HG02981 (cell line): ENCODE data around the gene DOLPP1.

Source experiments
- ATAC-seq: cut with Tn5 transposase; IDR thresholded peaks from one replicate; pipeline ENCODE4 v1.9.1; 2021; ENCODE audit warnings: mild to moderate bottlenecking, moderate library complexity; ENCODE audit not compliant: unreplicated experiment

The DOLPP1 gene

DNA sequence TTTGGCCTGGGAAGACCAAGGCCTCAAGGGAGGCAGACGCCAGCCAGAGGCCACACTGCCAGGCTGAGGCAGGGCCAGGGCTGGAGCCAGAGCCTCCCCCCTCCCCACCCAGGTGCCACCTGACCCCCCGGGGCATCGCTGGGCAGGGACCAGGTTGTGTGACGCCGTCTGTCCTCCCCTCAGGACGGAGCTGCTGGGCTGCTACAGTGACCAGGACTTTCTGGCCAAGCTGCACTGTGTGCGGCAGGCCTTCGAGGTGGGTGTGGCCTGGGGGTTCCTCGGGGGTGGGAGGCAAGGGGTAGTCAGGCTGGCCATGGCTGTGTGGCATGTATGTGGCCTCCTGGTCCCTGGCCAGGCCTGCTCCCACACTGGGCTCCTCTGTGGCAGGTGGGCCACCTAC is 17.9 kb upstream of the DOLPP1 start:
- no peak for ATAC-seq

DNA sequence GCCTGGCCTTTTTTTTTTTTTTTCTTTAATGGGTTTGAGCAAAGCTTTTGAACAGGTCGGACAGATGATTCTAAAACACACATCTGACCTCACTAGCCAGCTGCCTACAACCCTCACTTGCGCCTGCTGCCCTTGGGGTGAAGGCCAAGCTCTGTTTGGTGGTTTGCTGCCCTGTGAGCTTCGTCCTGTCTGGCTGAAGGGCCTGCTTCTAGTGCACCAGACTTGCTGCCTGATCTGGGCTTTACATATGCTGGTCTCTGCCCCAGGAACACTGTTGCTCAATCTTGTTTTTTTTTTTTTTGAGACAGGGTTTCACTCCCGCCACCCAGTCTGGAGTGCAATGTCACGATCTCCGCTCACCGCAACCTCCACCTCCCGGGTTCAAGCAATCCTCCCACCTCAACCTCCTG is 16.4 kb upstream of the DOLPP1 start:
- no peak for ATAC-seq

GRCh38 chr9:129068110-129068509 is 12.8 kb upstream of the DOLPP1 start:
- no peak for ATAC-seq

- ATAC-seq, result peak; percentile 82
Observed at GRCh38 chr9:129068990-129069861, 11.7 kb upstream of the DOLPP1 start.

- no peak for ATAC-seq
Observed at GRCh38 chr9:129069862-129070641, 10.9 kb upstream of the DOLPP1 start.

GRCh38 chr9:129070696-129071525 is 10.0 kb upstream of the DOLPP1 start:
- no peak for ATAC-seq

DNA sequence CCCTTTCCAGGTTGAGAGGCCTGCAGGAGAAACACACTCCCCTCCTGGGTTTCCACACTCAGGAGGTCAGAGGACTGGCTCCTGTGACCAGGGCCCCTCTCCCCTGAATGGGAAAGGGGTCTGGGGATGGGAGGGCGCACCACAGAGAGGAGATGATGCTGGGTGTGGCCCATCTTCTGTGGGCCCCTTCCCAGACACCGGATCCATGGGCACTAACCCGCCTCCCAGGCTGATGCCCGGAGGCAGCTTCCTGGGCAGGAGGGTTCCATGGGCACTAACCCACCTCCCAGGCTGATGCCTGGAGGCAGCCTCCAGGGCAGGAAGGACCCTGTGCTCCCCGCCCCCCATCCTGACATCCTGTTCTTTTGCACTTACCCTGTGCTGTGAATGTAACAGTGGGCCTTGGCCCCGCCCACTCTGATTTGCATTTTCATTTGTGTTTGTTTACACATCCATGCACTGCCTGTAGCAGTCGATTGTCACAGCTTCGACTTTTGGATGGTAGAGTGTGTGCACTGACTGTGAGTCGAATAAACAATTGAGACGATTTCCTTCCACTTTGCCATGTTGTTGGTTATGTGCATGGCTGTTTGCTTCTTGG is 9.3 kb upstream of the DOLPP1 start:
- no peak for ATAC-seq

- no peak for ATAC-seq
Observed at GRCh38 chr9:129072171-129072570, 8.7 kb upstream of the DOLPP1 start.

DNA sequence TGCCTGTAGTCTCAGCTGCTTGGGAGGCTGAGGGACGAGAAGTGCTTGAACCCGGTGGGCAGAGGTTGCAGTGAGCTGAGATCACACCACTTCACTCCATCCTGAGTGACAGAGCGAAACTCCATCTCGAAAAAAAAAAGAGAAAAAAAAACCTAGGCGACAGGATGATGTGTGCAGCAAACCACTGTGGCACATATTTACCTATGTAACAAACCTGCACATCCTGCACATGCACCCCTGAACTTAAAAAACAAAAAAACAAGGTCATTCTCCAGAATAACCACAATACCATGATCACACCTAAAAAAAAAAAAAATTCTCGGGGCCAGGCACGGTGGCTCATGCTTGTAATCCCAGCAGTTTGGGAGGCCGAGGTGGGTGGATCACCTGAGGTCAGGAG is 7.5 kb upstream of the DOLPP1 start:
- no peak for ATAC-seq

DNA sequence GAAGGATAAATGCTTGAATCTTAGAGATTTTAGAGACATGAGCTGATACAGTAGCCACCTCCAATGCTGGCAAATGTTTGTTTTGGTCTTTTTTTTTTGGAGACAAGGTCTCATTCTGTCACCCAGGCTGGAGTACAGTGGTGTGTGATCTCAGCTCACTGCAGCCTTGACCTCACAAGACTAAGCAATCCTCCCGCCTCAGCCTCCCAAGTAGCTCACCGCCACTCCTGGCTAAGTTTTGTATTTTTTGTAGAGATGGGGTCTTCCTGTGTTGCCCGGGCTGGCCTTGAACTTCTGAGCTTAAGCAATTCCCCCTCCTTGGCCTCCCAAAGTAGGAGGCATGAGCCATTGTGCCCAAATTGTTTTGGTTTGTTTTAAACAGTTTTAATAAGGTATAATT is 6.8 kb upstream of the DOLPP1 start:
- no peak for ATAC-seq

GRCh38 chr9:129075996-129076639 is 4.8 kb upstream of the DOLPP1 start:
- ATAC-seq, result no peak

DNA sequence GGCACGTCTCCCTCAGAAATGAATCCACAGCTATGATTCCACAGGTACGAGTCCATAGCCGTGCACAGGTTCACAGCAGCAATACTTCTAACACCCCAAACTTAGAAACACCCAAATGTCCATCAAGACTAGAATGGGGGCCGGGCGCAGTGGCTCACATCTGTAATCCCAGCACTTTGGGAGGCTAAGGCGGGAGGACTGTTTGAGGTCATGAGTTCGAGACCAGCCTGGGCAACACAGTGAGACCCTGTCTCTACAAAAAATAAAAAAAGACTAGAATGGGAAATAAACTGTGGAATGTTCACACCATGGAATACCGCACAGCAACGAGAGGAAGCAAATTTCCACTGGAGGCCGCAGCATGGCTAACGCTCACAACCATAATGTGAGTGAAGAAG is 4.3 kb upstream of the DOLPP1 start:
- no peak for ATAC-seq

DNA sequence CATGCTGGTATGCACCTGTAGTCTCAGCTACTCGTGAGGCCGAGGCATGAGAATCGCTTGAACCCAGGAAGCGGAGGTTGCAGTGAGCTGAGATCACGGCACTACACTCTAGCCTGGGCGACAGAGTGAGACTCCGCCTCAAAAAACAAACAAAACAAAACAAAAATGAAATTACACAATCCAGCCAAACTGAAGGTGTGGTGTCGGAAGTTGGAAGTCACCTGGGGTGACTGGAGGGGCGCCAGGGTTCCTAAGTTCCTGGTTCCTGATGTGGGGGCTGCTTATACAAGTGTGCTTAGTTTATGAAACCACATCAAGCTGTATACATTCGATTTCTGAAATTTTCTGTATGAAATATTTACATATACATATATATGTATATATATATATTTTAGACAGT is 3.7 kb upstream of the DOLPP1 start:
- no peak for ATAC-seq

DNA sequence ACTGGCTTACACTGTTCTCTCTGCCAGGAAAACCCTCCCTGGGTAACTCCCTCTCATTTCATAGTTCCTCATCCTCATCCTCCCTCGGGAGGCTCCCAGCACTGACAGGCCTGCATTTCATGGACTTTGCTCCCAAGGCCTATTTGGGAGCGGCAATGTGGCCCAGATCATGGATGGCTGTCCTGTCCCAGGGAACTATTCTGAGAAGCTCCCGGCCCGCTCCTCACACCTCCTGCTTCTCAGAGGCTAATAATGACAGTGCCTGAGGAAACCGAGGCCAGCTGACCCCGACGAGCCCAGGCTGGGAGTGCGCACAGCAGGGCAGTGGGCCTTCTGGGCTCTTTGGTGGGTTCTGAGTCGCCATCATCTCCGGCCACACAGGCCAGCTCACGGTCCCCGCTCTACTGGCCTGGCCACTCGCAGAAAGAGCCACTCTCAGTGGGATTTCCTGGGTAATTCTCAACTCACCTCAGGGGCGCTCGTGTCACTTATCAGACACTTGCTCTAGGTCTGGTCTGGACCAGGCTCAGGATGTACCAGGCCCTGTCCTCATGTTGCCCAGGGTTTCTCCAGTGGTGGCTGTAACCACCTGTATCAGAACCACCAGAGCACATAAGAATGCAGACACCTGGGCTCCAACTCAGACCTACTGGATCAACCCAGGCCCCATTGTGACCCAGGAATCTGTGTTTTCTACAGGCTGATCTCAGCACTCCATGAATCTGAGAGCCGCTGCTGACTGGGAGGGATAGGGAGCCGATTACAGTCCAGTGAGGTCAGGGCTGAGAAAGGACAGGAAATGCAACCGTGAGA is 2.0 kb upstream of the DOLPP1 start:
- ATAC-seq, result no peak

DNA sequence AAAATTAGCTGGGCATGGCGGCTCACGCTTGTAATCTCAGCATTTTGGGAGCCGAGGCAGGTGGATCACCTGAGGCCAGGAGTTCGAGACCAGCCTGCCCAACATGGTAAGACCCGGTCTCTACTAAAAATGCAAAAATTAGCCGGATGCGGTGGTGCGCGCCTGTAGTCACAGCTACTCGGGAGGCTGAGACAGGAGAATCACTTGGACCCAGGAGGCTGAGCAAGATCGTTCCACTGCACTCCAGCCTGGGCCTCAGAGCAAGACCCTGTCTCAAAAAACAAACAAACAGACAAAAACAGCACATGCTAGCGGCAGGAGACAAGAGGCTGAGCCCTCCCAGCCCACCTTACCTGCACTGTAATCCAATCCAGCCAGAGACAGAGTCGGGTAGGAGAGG is 1.1 kb upstream of the DOLPP1 start:
- no peak for ATAC-seq

DNA sequence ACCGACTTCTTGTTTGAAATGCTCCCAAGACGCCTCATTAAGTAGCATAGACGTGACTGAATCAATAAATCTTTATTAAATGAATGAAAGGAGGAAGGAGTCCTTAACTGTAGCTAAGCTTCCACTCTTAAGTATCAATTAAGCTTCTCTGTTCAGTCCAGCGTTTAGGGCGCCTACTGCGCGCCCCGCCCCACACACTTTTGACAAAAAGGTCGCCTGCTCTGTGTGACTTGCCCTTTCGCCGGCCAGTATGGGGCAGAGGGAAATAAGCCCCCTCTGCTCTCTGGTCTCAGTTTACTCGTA is 662 bp upstream of the DOLPP1 start:
- ATAC-seq, result no peak

DNA sequence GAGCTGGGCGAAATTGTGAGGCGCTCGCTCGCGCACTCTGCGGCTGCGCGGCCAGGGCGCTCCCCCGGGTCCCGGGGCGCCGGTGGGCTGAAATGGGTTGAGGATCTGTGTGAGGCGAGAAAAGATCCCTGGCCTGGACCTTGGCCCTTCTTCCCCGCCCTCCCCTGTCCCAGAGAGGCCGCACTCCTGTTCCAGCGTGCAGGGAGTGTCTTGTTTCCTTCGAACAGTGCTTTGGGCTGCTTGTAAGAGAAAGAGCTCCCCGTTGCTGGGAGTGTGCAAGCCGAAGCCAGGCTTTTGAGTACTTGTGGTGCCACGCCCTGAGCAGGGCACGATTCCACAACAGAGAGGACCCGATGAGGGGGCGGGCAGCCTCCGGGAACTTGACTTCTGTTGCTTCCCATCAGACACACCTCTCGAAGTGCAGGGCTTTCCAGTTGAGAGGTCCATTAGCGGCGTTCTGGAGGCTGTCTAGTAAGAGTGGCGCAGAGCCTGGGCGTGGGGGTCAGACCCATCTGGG is 535 bp downstream of the DOLPP1 start:
- ATAC-seq, result no peak

DNA sequence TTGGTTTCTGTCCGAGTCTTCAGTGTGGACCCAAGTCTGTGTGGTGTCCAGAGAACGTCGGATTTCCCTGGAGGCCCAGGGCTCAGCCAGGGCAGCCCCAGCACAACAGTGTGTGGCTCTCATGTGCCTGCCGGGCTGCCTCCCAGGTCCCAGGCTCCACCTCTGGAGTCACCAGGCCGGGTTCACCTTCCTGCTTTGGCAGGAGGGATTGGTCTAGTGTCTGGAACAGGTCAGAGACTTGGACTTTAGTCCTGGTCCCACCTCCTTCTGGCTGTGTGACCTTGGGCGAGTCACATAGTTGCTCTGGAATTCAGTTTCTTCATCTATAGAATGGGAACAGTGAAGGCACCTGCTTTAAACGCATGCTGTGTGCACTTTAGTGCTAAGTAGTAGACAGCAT is 3.2 kb downstream of the DOLPP1 start:
- ATAC-seq, result no peak

GRCh38 chr9:129089246-129089645 is 8.3 kb downstream of the DOLPP1 start:
- no peak for ATAC-seq
